Measurements from ENCODE around the gene RNF138.
"Not testable (repeated sequence)": the region's sequence is repeated elsewhere in the genome, so short reads cannot be mapped to it uniquely, and the experiment has no call there.

RNF138 gene

GRCh38 chr18:32167980-32168730, 76.5 kb downstream of the RNF138 start:
- CTCF ChIA-PET = no interaction called here
- H3K4me3 Mint-ChIP-seq = no peak overlapping the region
- no peaks in the 10 kb centered on the region for H3K27me3 Mint-ChIP-seq
- DNase-seq = no peak
- H3K9me3 Mint-ChIP-seq = no peaks in the 10 kb centered on the region
- no peaks in the 10 kb centered on the region for H3K36me3 Mint-ChIP-seq
- no peak overlapping the region for H3K27ac Mint-ChIP-seq
- no peaks in the 10 kb centered on the region for H3K4me1 Mint-ChIP-seq

- no peak overlapping the region for H3K4me3 Mint-ChIP-seq
- DNase-seq = no peak
- H3K27me3 Mint-ChIP-seq = no peaks in the 10 kb centered on the region
- no peaks in the 10 kb centered on the region for H3K36me3 Mint-ChIP-seq
- H3K27ac Mint-ChIP-seq = no peak overlapping the region
- CTCF ChIA-PET = no interaction called here
- H3K9me3 Mint-ChIP-seq = no peaks in the 10 kb centered on the region
- no peaks in the 10 kb centered on the region for H3K4me1 Mint-ChIP-seq
Observed at GRCh38 chr18:32173654-32174053, 82.0 kb downstream of the RNF138 start.

DNA sequence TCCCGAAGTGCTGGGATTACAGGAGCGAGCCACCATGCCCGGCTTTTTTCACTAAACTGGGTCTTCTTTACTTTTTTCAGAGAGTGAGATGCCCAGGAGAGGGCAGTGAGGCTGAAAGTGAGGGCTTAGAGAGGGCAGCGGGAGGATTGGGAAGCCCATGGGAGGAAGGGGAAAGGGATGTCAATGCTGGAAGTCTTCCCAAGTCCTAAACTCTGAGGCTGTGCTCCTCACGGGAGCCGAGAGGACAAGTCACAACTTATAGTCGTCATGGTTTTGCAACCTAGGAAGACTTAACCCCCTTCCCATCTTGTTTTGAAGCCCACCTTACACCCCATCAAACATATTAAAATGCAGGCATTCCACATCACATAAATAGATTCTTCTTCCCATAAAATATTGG, 83.0 kb downstream of the RNF138 start:
- Mint-ChIP-seq H3K9me3 (no peaks in the 10 kb centered on the region), H3K27me3 (no peaks in the 10 kb centered on the region), H3K4me3 (no peak overlapping the region), H3K27ac (no peak overlapping the region), H3K4me1 (no peaks in the 10 kb centered on the region), H3K36me3 (no peaks in the 10 kb centered on the region)
- DNase-seq = no peak
- CTCF ChIA-PET = no interaction called here

DNA sequence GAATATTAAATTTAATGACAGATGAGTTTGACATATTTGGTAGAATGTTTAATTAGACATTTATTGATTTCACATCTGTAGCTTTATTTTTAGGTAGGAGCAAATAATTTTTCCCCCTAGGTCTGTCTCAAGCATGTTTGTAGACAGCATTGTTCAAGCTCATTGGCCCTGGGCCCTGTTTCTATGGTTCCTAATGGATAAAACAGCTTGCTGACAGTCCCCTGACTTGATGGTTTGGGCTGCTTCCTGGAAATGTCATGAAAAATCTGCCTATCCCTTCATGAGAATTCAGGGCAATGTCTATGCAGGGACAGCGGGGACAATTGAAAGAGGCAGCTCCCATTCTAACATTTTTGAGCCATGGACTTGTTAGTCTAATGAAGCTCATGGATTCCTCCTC, 83.6 kb downstream of the RNF138 start:
- CTCF ChIA-PET = no interaction called here
- Mint-ChIP-seq H3K9me3 (no peaks in the 10 kb centered on the region), H3K36me3 (no peaks in the 10 kb centered on the region)

DNA sequence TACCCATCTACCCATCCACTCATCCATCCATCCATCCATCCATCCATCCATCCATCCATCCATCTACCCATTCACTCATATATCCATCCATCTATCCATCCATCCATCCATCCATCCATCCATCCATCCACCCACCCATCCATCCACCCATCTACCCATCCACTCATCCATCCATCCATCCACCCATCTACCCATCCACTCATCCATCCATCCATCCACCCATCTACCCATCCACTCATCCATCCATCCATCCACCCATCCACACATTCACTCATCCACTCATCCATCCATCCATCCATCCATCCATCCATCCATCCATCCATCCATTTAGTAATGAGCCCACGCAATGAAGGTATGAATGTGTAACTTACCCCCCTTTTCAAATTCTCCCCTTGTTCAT, 85.1 kb downstream of the RNF138 start:
- H3K27me3 Mint-ChIP-seq, CTCF ChIA-PET, H3K9me3 Mint-ChIP-seq, DNase-seq, H3K4me3 Mint-ChIP-seq, H3K4me1 Mint-ChIP-seq, H3K36me3 Mint-ChIP-seq, H3K27ac Mint-ChIP-seq: not testable (repeated sequence)

More for the DNA sequence above, 83.6 kb downstream of the RNF138 start:
- no peaks in the 10 kb centered on the region for H3K27me3 Mint-ChIP-seq
- no peak for DNase-seq
- no peaks in the 10 kb centered on the region for H3K4me1 Mint-ChIP-seq
- no peak overlapping the region for H3K27ac Mint-ChIP-seq
- H3K4me3 Mint-ChIP-seq = no peak overlapping the region

- no peak for DNase-seq
- no peaks in the 10 kb centered on the region for H3K4me1 Mint-ChIP-seq
- H3K4me3 Mint-ChIP-seq = no peak overlapping the region
- H3K36me3 Mint-ChIP-seq = no peaks in the 10 kb centered on the region
- CTCF ChIA-PET = interaction anchor here (1.4 kb wide), 1 partner anchor 20 kb away, joined by 3 read pairs; no protein-coding TSS in a partner anchor
- H3K27me3 Mint-ChIP-seq = no peaks in the 10 kb centered on the region
- H3K9me3 Mint-ChIP-seq = no peaks in the 10 kb centered on the region
- no peak overlapping the region for H3K27ac Mint-ChIP-seq
Observed at GRCh38 chr18:32177530-32177929, 85.9 kb downstream of the RNF138 start.
